Chondrocyte (in vitro differentiated cells): Measurements from ENCODE around the gene PLPP6. TPM values are rescaled to one million over a fixed set of nuclear protein-coding genes. Genes with fewer than 3 reads are reported as not detected.

Experiments used
- DNase-seq: peaks from one replicate; pipeline ENCODE4 v3.0.0; 2021; ENCODE audit warnings: mixed read lengths, low spot score
- H3K27ac Mint-ChIP-seq: one replicate; pipeline ENCODE4 v1.8.0; 2021; ENCODE audit warnings: mild to moderate bottlenecking, moderate library complexity, mixed read lengths; ENCODE audit not compliant: unreplicated experiment
- H3K27me3 Mint-ChIP-seq: 2 replicates; pipeline ENCODE4 v1.8.0; 2021; ENCODE audit warnings: low read depth, mixed read lengths
- H3K36me3 Mint-ChIP-seq: 2 replicates; pipeline ENCODE4 v1.8.0; 2021; ENCODE audit warnings: low read depth, mixed read lengths
- H3K4me1 Mint-ChIP-seq: 2 replicates; pipeline ENCODE4 v1.8.0; 2021; ENCODE audit warnings: low read depth, mild to moderate bottlenecking, mixed read lengths
- H3K4me3 Mint-ChIP-seq: one replicate; pipeline ENCODE4 v1.8.0; 2021; ENCODE audit warnings: mild to moderate bottlenecking, moderate library complexity, mixed read lengths; ENCODE audit not compliant: unreplicated experiment
- H3K9me3 Mint-ChIP-seq: 2 replicates; pipeline ENCODE4 v1.8.0; 2021; ENCODE audit warnings: low read depth, mixed read lengths
- CTCF ChIP-seq: fragments of 200-600 bp; sonication (generic); IDR thresholded peaks from 2 replicates; pipeline ENCODE4 v1.5.0; 2021; ENCODE audit warnings: antibody characterized with exemption, mild to moderate bottlenecking, moderate library complexity
- long read RNA-seq: library from polyadenylated mRNA; stranded (forward); transcript quantifications from one replicate; pipeline ENCODE4 v2.0.0, GENCODE V29; 2021
- total RNA-seq: library from RNA; stranded (reverse); gene quantifications from 3 replicates; pipeline ENCODE4 v1.2.1, GENCODE V29; 2021

The PLPP6 gene
- 4.3 to 5.9 TPM (median 5.0 TPM) in 3 replicates for total RNA-seq
- long read RNA-seq, transcript PLPP6-201 (1 exons, 2,944 nt) = major isoform, 20 of 20 reads
- long read RNA-seq, partial matches to known transcripts = 0 of 20 reads
- long read RNA-seq, other reads (novel, unspliced or antisense) = 0 of 20 reads

- Mint-ChIP-seq H3K4me1 (peaks cover 47% of the 10 kb centered on the region), H3K9me3 (no peaks in the 10 kb centered on the region), H3K36me3 (no peaks in the 10 kb centered on the region), H3K27ac (peak within 1 kb of the TSS; percentile 87), H3K27me3 (no peaks in the 10 kb centered on the region), H3K4me3 (peak within 1 kb of the TSS; percentile 93)
- DNase-seq = peak; percentile 96
- TF ChIP-seq CTCF = peak; percentile 77
Measured at GRCh38 chr9:4662108-4662988, at the start of gene PLPP6. Gene PLPP6 (plus strand): TSS chr9:4662294. CDS start chr9:4662376, 82 bp downstream.

GRCh38 chr9:4614627-4615026 lies 47.5 kb upstream of the PLPP6 start:
- DNase-seq = no peak
- no peak for TF ChIP-seq CTCF
- Mint-ChIP-seq H3K27me3 (no peaks in the 10 kb centered on the region), H3K36me3 (peaks cover 1% of the 10 kb centered on the region), H3K4me1 (peaks cover 7% of the 10 kb centered on the region), H3K9me3 (no peaks in the 10 kb centered on the region), H3K4me3 (no peak overlapping the region), H3K27ac (no peak overlapping the region)

- no peak for DNase-seq
- Mint-ChIP-seq H3K27me3 (no peaks in the 10 kb centered on the region), H3K27ac (no peak overlapping the region), H3K4me1 (peaks cover 7% of the 10 kb centered on the region), H3K36me3 (peaks cover 1% of the 10 kb centered on the region), H3K9me3 (no peaks in the 10 kb centered on the region), H3K4me3 (no peak overlapping the region)
- no peak for TF ChIP-seq CTCF
Measured at GRCh38 chr9:4615251-4615650, 46.8 kb upstream of the PLPP6 start.

- Mint-ChIP-seq H3K27ac (no peak overlapping the region), H3K9me3 (no peaks in the 10 kb centered on the region), H3K4me1 (peaks cover 7% of the 10 kb centered on the region), H3K27me3 (no peaks in the 10 kb centered on the region), H3K36me3 (peaks cover 1% of the 10 kb centered on the region), H3K4me3 (no peak overlapping the region)
- TF ChIP-seq CTCF = no peak
- DNase-seq = no peak
Measured at GRCh38 chr9:4615778-4616177, 46.3 kb upstream of the PLPP6 start.

- peaks cover 16% of the 10 kb centered on the region for H3K4me1 Mint-ChIP-seq
- no peak overlapping the region for H3K4me3 Mint-ChIP-seq
- DNase-seq = no peak
- no peak for TF ChIP-seq CTCF
- H3K27ac Mint-ChIP-seq = no peak overlapping the region
- peaks cover 1% of the 10 kb centered on the region for H3K36me3 Mint-ChIP-seq
- H3K27me3 Mint-ChIP-seq = no peaks in the 10 kb centered on the region
- H3K9me3 Mint-ChIP-seq = no peaks in the 10 kb centered on the region
Measured at GRCh38 chr9:4617752-4618151, 44.3 kb upstream of the PLPP6 start.
